Epidermal melanocyte (primary cell): Measurements from ENCODE around the gene ZDHHC9.

Experiments
- DNase-seq: peaks from one replicate; pipeline ENCODE4 v3.0.0; 2011; ENCODE audit warnings: low spot score; ENCODE audit not compliant: insufficient read length

ZDHHC9 gene

GRCh38 chrX:129823115-129823514 lies 20.6 kb downstream of the ZDHHC9 start:
- no peak for DNase-seq

- no peak for DNase-seq
These were observed 25.6 kb downstream of the ZDHHC9 start for GRCh38 chrX:129818123-129818522.

GRCh38 chrX:129813662-129814368 lies 29.9 kb downstream of the ZDHHC9 start:
- no peak for DNase-seq

- DNase-seq, result no peak
These were observed 34.6 kb downstream of the ZDHHC9 start for GRCh38 chrX:129808829-129809796.

GRCh38 chrX:129808158-129808828 lies 35.4 kb downstream of the ZDHHC9 start:
- DNase-seq, result no peak

- no peak for DNase-seq
These were observed 38.9 kb downstream of the ZDHHC9 start for GRCh38 chrX:129804806-129805205.

GRCh38 chrX:129802863-129803262 lies 40.8 kb downstream of the ZDHHC9 start:
- DNase-seq, result no peak

- DNase-seq, result no peak
These were observed 43.5 kb downstream of the ZDHHC9 start for GRCh38 chrX:129800186-129800585.

GRCh38 chrX:129798888-129799287 lies 44.8 kb downstream of the ZDHHC9 start:
- DNase-seq, result no peak

- DNase-seq, result no peak
These were observed 45.2 kb downstream of the ZDHHC9 start for GRCh38 chrX:129798456-129798855.

GRCh38 chrX:129797251-129797906 lies 46.3 kb downstream of the ZDHHC9 start:
- DNase-seq, result no peak

- no peak for DNase-seq
These were observed 48.1 kb downstream of the ZDHHC9 start for GRCh38 chrX:129795584-129795983.

- no peak for DNase-seq
These were observed 50.0 kb downstream of the ZDHHC9 start for GRCh38 chrX:129793604-129794191.

GRCh38 chrX:129792586-129793291 lies 50.9 kb downstream of the ZDHHC9 start:
- no peak for DNase-seq

GRCh38 chrX:129791961-129792570 lies 51.6 kb downstream of the ZDHHC9 start:
- no peak for DNase-seq

- DNase-seq, result no peak
These were observed 52.4 kb downstream of the ZDHHC9 start for GRCh38 chrX:129791336-129791735.

GRCh38 chrX:129790808-129791207 lies 52.9 kb downstream of the ZDHHC9 start:
- no peak for DNase-seq

GRCh38 chrX:129790146-129790545 lies 53.5 kb downstream of the ZDHHC9 start:
- DNase-seq, result no peak

- no peak for DNase-seq
These were observed 55.2 kb downstream of the ZDHHC9 start for GRCh38 chrX:129788527-129788926.
